Measurements from ENCODE around the gene FGR. TPM values are rescaled to one million over a fixed set of nuclear protein-coding genes. Genes with fewer than 3 reads are reported as not detected.
A peak's percentile ranks its signal among the peaks of the same experiment; 100 is the strongest.
"Not testable (repeated sequence)": the region's sequence is repeated elsewhere in the genome, so short reads cannot be mapped to it uniquely, and the experiment has no call there.

FGR gene
- total RNA-seq, 4 donors from 2014 or later, result 18.8 to 131 (median 77.6) TPM

DNA sequence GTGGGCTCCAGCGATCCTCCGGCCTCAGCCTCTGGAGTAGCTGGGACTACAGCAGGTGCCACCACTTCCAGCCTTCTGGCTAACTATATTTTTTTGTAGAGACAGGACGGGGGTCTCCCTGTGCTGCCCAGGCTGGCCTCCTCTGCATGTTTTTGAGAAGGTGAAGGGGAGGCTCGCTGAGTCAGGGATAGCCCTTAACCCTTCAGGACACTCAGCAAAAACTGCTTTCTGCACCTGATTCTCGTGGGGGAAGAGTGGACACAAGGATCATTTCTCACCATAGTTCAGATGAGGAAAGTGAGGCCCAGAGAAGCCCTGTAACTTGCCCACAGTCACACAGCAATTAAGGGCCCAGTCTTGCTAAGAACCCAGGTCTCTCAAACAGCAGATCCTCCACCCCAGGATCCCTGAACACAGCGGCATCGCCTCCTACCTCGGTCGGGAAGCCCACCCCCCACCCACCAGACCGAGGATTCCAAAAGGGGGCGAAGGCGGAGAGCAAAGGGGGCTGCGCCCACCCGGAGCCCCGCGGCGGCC is 1.3 kb downstream of the FGR start:
- no peak for TF ChIP-seq CTCF (IDR thresholded peaks at IDR 0.05)

GRCh38 chr1:27633298-27633610 is 1.7 kb downstream of the FGR start:
- TF ChIP-seq CTCF (IDR thresholded peaks at IDR 0.05), result no peak
- ATAC-seq (ENCODE audit: low FRiP score) (no peak), DNase-seq (ENCODE audit: low spot score) (no peak)

More for the DNA sequence above, 1.3 kb downstream of the FGR start:
- ATAC-seq (ENCODE audit: low FRiP score) (no peak), DNase-seq (ENCODE audit: low spot score) (no peak)

- no peak for DNase-seq (ENCODE audit: low spot score)
- no peak for TF ChIP-seq CTCF (IDR thresholded peaks at IDR 0.05)
- ATAC-seq (ENCODE audit: low FRiP score), result no peak
These were observed 2.3 kb downstream of the FGR start for GRCh38 chr1:27632387-27633297.

- TF ChIP-seq CTCF (IDR thresholded peaks at IDR 0.05), result no peak
- DNase-seq (ENCODE audit: low spot score) (no peak), ATAC-seq (ENCODE audit: low FRiP score) (peak; percentile 51)
These were observed 4.0 kb downstream of the FGR start for GRCh38 chr1:27630859-27631491.

- DNase-seq (ENCODE audit: low spot score), result no peak
- ATAC-seq (ENCODE audit: low FRiP score), result no peak
- TF ChIP-seq CTCF (IDR thresholded peaks at IDR 0.05), result no peak
These were observed 6.3 kb downstream of the FGR start for GRCh38 chr1:27628712-27629111.

DNA sequence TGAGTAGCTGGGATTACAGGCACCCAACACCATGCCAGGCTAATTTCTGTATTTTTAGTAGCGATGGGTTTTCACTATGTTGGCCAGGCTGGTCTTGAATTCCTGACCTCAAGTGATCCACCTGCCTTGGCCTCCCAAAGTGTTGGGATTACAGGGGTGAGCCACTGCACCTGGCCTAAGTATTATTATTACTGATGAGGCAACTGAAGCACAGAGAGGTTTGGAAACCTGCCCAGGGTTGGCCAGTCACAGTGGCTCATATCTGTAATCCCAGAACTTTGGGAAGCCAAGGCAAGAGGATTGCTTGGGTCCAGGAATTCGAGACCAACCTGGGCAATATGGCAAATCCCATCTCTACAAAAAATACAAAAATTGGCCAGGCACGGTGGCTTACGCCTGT is 7.3 kb downstream of the FGR start:
- ATAC-seq (ENCODE audit: low FRiP score); DNase-seq (ENCODE audit: low spot score): not testable (repeated sequence)

- ATAC-seq (ENCODE audit: low FRiP score) (no peak), DNase-seq (ENCODE audit: low spot score) (no peak)
- TF ChIP-seq CTCF (IDR thresholded peaks at IDR 0.05), result no peak
These were observed 7.9 kb downstream of the FGR start for GRCh38 chr1:27627061-27627460.
